Fibroblast of pulmonary artery (primary cell): Measurements from ENCODE around the gene ANK2.
A peak's percentile ranks its signal among the peaks of the same experiment; 100 is the strongest.

ENCODE experiments used
- DNase-seq: peaks from one replicate; pipeline ENCODE4 v3.0.0-alpha.2; 2010; ENCODE audit warnings: low read depth
- H3K4me3 ChIP-seq: replicated peaks from 2 replicates; pipeline ENCODE4 v1.5.1; 2011; ENCODE audit warnings: low read depth, mild to moderate bottlenecking, control low read depth, low read length, moderate library complexity
- TF ChIP-seq, protein P1 (sequence below): IDR thresholded peaks from 2 replicates; pipeline ENCODE4 v1.5.1; 2011; ENCODE audit warnings: mild to moderate bottlenecking, control low read depth, low read length, inconsistent platforms; ENCODE audit errors: missing control alignments

Gene ANK2

DNA sequence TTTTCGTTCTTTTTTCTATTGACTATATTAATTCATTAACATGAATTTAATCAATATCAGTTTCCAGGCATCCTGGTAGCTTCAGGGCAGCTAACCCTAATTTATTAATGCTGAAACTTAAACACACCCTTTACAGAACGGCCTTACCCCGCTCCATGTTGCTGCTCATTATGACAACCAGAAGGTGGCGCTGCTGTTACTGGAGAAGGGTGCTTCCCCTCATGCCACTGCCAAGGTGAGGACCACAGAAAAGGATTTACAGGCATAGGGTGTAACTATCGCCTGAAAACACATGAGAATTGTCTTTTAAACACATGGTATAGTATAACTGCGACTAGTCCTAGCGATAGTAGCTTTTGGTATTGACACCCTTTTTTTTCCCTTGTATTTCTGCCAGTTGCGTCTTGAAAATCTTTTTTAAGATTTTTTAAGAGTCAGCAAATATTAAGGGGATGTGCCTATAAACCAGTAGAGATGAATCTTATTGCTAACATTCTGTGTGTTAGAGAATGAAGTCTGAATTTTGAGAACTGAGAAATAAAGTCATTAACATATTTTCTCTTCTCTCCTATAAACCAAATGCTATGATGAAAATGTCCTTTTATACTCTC, 229.0 kb downstream of the ANK2 start:
- no peak overlapping the region for H3K4me3 ChIP-seq
- DNase-seq: peak; percentile 92
- TF ChIP-seq, protein P1, sequence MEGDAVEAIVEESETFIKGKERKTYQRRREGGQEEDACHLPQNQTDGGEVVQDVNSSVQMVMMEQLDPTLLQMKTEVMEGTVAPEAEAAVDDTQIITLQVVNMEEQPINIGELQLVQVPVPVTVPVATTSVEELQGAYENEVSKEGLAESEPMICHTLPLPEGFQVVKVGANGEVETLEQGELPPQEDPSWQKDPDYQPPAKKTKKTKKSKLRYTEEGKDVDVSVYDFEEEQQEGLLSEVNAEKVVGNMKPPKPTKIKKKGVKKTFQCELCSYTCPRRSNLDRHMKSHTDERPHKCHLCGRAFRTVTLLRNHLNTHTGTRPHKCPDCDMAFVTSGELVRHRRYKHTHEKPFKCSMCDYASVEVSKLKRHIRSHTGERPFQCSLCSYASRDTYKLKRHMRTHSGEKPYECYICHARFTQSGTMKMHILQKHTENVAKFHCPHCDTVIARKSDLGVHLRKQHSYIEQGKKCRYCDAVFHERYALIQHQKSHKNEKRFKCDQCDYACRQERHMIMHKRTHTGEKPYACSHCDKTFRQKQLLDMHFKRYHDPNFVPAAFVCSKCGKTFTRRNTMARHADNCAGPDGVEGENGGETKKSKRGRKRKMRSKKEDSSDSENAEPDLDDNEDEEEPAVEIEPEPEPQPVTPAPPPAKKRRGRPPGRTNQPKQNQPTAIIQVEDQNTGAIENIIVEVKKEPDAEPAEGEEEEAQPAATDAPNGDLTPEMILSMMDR: peak; percentile 97

GRCh38 chr4:113285501-113285900, 236.0 kb downstream of the ANK2 start:
- no peak for DNase-seq

DNA sequence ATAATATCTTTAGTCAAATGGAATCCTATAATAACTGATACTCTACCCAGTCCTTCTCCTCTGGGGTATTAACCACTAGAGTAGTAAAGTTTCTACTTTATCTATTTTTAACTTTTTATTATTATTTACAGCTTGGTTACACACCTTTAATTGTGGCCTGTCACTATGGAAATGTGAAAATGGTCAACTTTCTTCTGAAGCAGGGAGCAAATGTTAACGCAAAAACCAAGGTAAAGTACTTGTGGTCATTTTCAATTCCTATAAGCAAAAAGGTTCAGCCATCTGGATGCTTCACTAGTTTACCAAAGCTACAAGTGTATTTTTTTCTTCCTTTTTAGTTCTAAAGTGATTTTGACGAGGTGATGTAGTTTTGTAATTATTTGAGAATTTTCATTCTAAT, 238.8 kb downstream of the ANK2 start:
- no peak for DNase-seq
- H3K4me3 ChIP-seq: no peak overlapping the region
- TF ChIP-seq, protein P1: no peak

More at GRCh38 chr4:113285501-113285900, 236.0 kb downstream of the ANK2 start:
- H3K4me3 ChIP-seq: no peak overlapping the region
- TF ChIP-seq, protein P1: no peak

DNA sequence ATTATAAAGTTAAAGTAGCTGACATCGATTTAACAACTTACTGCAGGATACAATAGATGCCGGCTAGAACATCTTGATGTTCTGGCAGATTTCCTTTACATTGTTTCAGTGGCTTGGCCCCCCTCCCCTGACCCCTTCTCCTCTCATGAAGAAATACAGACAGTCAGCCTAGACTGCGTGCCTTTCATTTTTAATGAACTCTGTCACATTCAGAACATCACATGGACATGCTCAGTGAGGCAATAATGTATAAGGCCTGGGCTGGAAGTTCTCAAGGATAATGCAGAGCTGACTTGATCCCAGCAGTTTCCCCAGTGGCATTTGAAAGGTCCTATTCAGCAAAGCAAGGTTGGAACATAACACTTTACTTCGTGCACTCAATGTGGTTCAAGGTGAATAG, 239.2 kb downstream of the ANK2 start:
- no peak overlapping the region for H3K4me3 ChIP-seq
- TF ChIP-seq, protein P1: no peak
- DNase-seq: peak; percentile 69

GRCh38 chr4:113289766-113290165, 240.3 kb downstream of the ANK2 start:
- DNase-seq: peak; percentile 83
- H3K4me3 ChIP-seq: no peak overlapping the region
- TF ChIP-seq, protein P1: no peak

GRCh38 chr4:113290666-113291065, 241.2 kb downstream of the ANK2 start:
- H3K4me3 ChIP-seq: no peak overlapping the region
- TF ChIP-seq, protein P1: no peak
- no peak for DNase-seq
